Omental fat pad (tissue), 4 donors: ENCODE data around the gene TRAPPC11. TPM values are rescaled to one million over a fixed set of nuclear protein-coding genes. Genes with fewer than 3 reads are reported as not detected.

Experiments
- ATAC-seq: fragments of 150-250 bp; one replicate; pipeline ENCODE4 v1.9.1; 2016; ENCODE audit warnings: mild to moderate bottlenecking, moderate library complexity; ENCODE audit not compliant: low FRiP score
- DNase-seq: peaks from one replicate; pipeline ENCODE4 v3.0.0-alpha.2; 2019; ENCODE audit warnings: low spot score
- CTCF ChIP-seq, 3 donors: fragments of 450-650 bp; IDR thresholded peaks; one replicate each; pipeline ENCODE4 v1.5.1; 2016 to 2017; ENCODE audit warnings: antibody characterized with exemption in 3 of 3, mild to moderate bottlenecking in 3 of 3, moderate library complexity in 2 of 3
- total RNA-seq, 4 donors: library from RNA; depleted of rRNA; stranded (reverse); fragments of >200 nt; gene quantifications; one replicate each; pipeline ENCODE4 v1.1.0, GENCODE V29; 2016

The TRAPPC11 gene
- total RNA-seq, 4 donors from 2014 or later = 31.1 to 76.9 (median 42.1) TPM

DNA sequence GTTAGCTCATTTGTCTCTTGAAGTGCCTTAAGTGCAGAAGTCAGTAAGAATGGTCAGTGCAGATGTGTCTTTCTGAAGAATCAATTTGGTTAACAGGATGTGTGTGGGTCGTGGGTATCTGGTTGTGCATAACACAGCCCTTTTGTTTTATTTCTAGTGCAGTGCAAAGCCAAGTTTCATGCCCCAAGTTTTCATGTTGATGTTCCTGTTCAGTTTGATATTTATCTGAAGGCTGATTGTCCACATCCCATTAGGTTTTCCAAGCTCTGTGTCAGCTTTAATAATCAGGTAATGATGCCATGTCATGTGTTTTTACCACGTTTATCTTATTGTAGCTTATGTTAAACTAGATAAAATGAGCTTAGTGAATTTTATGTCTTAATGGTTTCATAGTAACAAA, 27.4 kb downstream of the TRAPPC11 start:
- no peak for DNase-seq
- no peak for ATAC-seq
- TF ChIP-seq CTCF (IDR thresholded peaks at IDR 0.05) = no peak

GRCh38 chr4:183688216-183688615, 29.1 kb downstream of the TRAPPC11 start:
- no peak for DNase-seq
- no peak for ATAC-seq
- no peak for TF ChIP-seq CTCF (IDR thresholded peaks at IDR 0.05)

DNA sequence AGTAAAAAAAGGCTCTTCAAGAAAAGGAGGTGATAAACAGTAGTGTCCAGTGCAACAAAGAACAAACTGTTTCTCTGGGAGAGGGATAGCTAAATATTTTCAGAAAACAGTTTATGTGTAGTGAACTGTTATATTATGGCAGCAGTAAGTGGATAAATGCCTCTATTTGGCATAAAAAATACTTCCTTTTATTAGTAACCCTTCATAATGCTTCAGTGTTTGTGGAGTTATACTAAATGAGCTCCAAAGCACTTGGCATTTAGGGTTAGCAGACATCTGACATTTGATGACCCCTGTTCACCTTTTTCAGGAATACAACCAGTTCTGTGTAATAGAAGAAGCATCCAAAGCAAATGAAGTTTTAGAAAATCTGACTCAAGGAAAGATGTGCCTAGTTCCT, 31.9 kb downstream of the TRAPPC11 start:
- ATAC-seq (no peak), DNase-seq (no peak)
- no peak for TF ChIP-seq CTCF (IDR thresholded peaks at IDR 0.05)

DNA sequence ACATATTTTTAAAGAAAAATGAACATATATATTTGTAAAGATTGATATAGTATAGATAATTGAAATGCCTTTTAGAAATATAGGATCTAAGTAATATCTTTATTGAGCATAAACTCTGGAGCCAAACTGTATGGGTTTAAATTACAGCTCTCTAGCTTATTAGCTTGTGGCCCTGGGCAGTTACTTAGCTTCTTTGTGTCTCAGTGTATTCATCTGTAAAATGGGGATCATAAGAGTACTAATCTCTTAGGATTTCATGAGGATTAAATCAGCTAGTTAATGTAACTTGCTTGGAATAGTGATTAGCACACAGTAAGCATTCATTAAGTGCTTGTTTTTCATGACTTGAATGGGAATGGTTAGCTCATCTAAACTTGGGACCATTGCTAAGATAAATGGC, 32.8 kb downstream of the TRAPPC11 start:
- no peak for DNase-seq
- ATAC-seq = no peak
- TF ChIP-seq CTCF (IDR thresholded peaks at IDR 0.05) = no peak

DNA sequence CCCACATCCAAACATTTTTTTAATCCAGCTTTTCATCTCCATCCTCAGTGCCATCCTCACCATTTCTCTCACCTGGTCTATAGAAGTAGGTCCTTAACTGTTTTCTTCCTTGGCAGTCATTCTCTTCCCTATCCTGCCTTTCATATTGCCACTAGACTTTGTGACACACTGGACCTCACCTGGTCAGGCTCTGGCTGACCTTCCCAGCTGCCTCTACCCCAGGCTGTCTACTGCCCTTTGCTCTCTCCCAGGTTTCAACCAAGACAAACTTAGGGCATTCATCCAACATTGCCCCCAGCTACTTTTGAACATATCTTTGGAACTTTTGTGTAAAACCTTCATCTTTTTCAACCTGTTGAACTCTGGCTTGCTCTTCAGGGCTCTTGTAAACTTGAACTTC, 39.8 kb downstream of the TRAPPC11 start:
- DNase-seq = no peak
- no peak for ATAC-seq
- no peak for TF ChIP-seq CTCF (IDR thresholded peaks at IDR 0.05)

DNA sequence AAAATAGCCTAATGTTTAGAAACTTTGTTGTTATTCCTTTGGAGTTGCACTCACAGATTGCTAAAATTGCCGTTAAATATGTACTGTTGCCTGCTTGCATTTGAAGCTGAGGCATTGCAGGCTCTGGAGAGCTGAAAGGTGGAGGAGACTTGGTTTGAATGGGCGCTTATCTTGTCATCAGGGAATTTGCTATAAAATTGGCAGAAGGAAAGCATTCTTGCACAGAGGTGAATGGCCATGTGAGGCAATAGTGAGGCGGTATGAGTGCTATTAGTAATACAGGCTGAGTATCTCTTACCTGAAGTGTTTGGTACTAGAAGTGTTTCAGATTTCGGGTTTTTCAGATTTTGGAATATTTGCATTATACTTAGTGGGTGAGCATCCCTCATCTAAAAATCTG, 41.3 kb downstream of the TRAPPC11 start:
- no peak for TF ChIP-seq CTCF (IDR thresholded peaks at IDR 0.05)
- ATAC-seq = no peak
- no peak for DNase-seq

- no peak for ATAC-seq
- no peak for DNase-seq
- TF ChIP-seq CTCF (IDR thresholded peaks at IDR 0.05) = no peak
Measured at GRCh38 chr4:183702492-183702891, 43.4 kb downstream of the TRAPPC11 start.
